ENCODE measurements around the gene KLHL15. TPM values are rescaled to one million over a fixed set of nuclear protein-coding genes. Genes with fewer than 3 reads are reported as not detected.

KLHL15 gene
- total and polyA plus RNA-seq, 3 experiments from 2014 or later: 3.6 to 8.7 (median 8.6) TPM

DNA sequence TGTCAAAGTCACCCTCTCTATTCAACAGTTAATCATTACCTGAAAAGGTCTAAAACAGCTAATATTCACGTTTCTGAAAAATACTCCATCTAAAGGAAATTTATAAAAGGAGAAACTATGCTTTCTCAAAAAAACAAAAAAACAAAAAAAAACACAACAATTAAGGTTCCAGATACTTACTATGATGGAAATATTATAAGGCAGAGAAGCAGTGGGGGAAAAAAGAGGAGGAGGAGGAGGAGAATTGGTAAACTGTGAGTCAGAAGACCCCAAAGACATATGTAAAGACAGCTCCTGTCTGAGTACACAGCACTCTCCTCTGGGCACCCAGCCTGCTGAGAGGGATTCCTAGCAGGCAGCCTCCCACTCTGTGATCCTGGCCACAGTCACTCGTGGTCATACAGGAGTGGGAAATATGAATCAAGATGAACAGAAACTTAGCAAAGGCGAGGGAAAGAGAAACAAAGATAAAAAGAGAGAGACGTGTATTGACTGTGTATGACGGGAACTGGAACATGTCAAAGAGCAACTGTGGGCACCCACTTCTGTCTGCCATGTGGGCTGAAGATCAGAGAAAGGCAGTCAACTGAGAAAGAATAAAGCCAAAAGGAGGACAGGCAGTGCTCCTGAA lies 12.5 kb downstream of the KLHL15 start:
- H3K4me3 ChIP-seq (ENCODE audit: low read length): no peak overlapping the region
- Mint-ChIP-seq H3K4me1 (peaks cover 30 to 48% (median 38%) of the 10 kb centered on the region in 3 donors), H3K27me3 (peaks cover 0 to 18% of the 10 kb centered on the region in 2 donors), H3K4me3 (peak overlapping the region in 5 of 7 donors; percentile 33 to 50 (median 43)), H3K36me3 (peaks cover 1 to 12% (median 5%) of the 10 kb centered on the region in 3 donors), H3K9me3 (peaks cover 0 to 2% (median 0%) of the 10 kb centered on the region in 5 donors), H3K27ac (peak overlapping the region in 7 of 8 donors; percentile 4 to 86 (median 45))
- ChIA-PET CTCF (no interaction called here), POLR2A (no interaction called here)
- peak in 1 of 5 donors; percentile 21 for DNase-seq
- H3K27me3 ChIP-seq (ENCODE audit: insufficient read depth, low read length, poor library complexity, severe bottlenecking): no peaks in the 10 kb centered on the region
- no peaks in the 10 kb centered on the region for H3K36me3 ChIP-seq (ENCODE audit: insufficient read depth, low read length)
- no peak overlapping the region for H3K27ac ChIP-seq (ENCODE audit: low read depth, low read length)
- H3K4me1 ChIP-seq (ENCODE audit: insufficient read depth, low read length): peaks cover 9% of the 10 kb centered on the region
- H3K9me3 ChIP-seq (ENCODE audit: low read length): no peaks in the 10 kb centered on the region

DNA sequence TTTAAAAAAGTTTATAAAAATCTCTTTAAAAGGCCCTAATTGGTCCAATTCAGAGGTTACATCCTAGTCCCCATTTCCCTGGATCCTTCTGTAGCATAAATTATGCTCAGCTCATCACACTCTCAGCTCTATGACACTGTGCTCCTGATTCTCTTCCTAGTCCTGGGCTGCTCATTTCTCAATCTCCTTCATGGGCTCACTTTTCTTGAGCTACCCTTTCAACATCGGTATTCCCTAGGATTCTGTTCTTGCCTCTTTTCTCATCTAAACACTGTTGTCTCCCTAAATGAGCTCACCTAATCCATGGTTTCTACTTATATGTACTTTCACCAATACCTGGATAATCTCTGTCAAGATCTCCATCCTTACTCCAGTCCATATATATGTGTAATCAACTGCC lies 14.7 kb downstream of the KLHL15 start:
- Histone ChIP-seq H3K4me3 (ENCODE audit: low read length) (no peak overlapping the region), H3K36me3 (ENCODE audit: insufficient read depth, low read length) (no peaks in the 10 kb centered on the region), H3K27ac (ENCODE audit: low read depth, low read length) (no peak overlapping the region), H3K27me3 (ENCODE audit: insufficient read depth, low read length, poor library complexity, severe bottlenecking) (no peaks in the 10 kb centered on the region), H3K4me1 (ENCODE audit: insufficient read depth, low read length) (peaks cover 9% of the 10 kb centered on the region), H3K9me3 (ENCODE audit: low read length) (no peaks in the 10 kb centered on the region)
- ChIA-PET CTCF (no interaction called here), POLR2A (interaction anchor here (1.0 kb wide), 1 partner anchor 13 kb away, joined by 4 read pairs; no protein-coding TSS in a partner anchor)
- H3K4me3 Mint-ChIP-seq: peak overlapping the region in 1 of 7 donors; percentile 2
- H3K4me1 Mint-ChIP-seq: peaks cover 33 to 47% (median 41%) of the 10 kb centered on the region in 3 donors
- no peak for DNase-seq
- peaks cover 0 to 2% (median 0%) of the 10 kb centered on the region in 5 donors for H3K9me3 Mint-ChIP-seq
- H3K27ac Mint-ChIP-seq: peak overlapping the region in 1 of 8 donors; percentile 55
- peaks cover 0 to 25% of the 10 kb centered on the region in 2 donors for H3K27me3 Mint-ChIP-seq
- peaks cover 2 to 11% (median 5%) of the 10 kb centered on the region in 3 donors for H3K36me3 Mint-ChIP-seq

DNA sequence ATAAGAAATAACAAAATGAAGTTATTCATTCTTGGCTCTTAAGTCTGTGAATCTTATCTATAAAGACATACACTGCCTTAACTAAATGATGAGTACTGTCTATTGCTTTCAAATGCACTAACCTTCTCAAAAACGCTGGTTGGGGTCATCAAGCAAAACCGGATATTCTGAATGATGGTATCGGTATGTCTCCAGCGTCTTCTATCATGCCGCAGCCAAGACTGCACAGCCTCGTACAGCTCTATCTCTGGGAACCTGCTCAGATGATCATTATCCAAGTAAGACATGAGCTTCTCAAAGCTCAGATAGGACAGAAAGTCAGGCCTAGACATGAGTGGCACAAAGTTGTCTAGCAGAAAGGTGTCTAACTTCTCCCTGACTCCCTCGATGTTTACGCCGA lies 21.1 kb downstream of the KLHL15 start:
- peaks cover 2 to 29% (median 5%) of the 10 kb centered on the region in 3 donors for H3K36me3 Mint-ChIP-seq

DNA sequence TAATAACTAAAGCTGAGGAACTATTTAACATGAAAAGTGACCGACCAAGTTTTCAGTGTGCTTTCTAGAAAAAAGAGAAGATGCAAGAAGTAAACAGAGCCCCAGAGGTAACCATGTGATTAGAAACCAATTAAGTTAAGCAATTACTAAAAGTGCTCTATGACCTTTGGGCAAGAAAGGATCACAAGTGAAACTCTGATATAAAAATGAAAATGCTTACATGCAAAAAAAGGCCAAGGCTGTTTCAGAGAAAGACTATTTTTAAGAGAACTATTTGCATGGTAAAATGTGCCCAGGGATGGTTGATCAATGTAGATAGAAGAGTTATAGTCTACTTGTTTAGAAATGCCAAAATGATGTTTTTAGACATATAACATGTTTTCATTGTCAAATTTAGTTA lies 22.0 kb downstream of the KLHL15 start:
- Histone ChIP-seq H3K27me3 (ENCODE audit: insufficient read depth, low read length, poor library complexity, severe bottlenecking) (no peaks in the 10 kb centered on the region), H3K4me1 (ENCODE audit: insufficient read depth, low read length) (no peaks in the 10 kb centered on the region), H3K9me3 (ENCODE audit: low read length) (no peaks in the 10 kb centered on the region), H3K27ac (ENCODE audit: low read depth, low read length) (no peak overlapping the region), H3K4me3 (ENCODE audit: low read length) (no peak overlapping the region), H3K36me3 (ENCODE audit: insufficient read depth, low read length) (no peaks in the 10 kb centered on the region)
- Mint-ChIP-seq H3K36me3 (peaks cover 1 to 32% (median 2%) of the 10 kb centered on the region in 3 donors), H3K4me1 (peaks cover 11 to 22% (median 20%) of the 10 kb centered on the region in 3 donors), H3K4me3 (no peak overlapping the region), H3K27me3 (peaks cover 0 to 10% of the 10 kb centered on the region in 2 donors), H3K9me3 (peaks cover 0 to 2% (median 0%) of the 10 kb centered on the region in 5 donors), H3K27ac (no peak overlapping the region)
- ChIA-PET POLR2A (no interaction called here), CTCF (no interaction called here)
- DNase-seq: no peak

More for the DNA sequence above, 21.1 kb downstream of the KLHL15 start:
- peaks cover 0 to 15% of the 10 kb centered on the region in 2 donors for H3K27me3 Mint-ChIP-seq
- Histone ChIP-seq H3K27me3 (ENCODE audit: insufficient read depth, low read length, poor library complexity, severe bottlenecking) (no peaks in the 10 kb centered on the region), H3K36me3 (ENCODE audit: insufficient read depth, low read length) (no peaks in the 10 kb centered on the region), H3K4me1 (ENCODE audit: insufficient read depth, low read length) (no peaks in the 10 kb centered on the region), H3K9me3 (ENCODE audit: low read length) (no peaks in the 10 kb centered on the region), H3K4me3 (ENCODE audit: low read length) (no peak overlapping the region), H3K27ac (ENCODE audit: low read depth, low read length) (no peak overlapping the region)
- DNase-seq: no peak
- H3K27ac Mint-ChIP-seq: peak overlapping the region in 1 of 8 donors; percentile 35
- peaks cover 18 to 30% (median 27%) of the 10 kb centered on the region in 3 donors for H3K4me1 Mint-ChIP-seq
- H3K4me3 Mint-ChIP-seq: no peak overlapping the region
- POLR2A ChIA-PET: interaction anchor here (0.5 kb wide), 1 partner anchor 256 kb away, joined by 6 read pairs; no protein-coding TSS in a partner anchor
- CTCF ChIA-PET: no interaction called here
- H3K9me3 Mint-ChIP-seq: peaks cover 0 to 2% (median 0%) of the 10 kb centered on the region in 5 donors

DNA sequence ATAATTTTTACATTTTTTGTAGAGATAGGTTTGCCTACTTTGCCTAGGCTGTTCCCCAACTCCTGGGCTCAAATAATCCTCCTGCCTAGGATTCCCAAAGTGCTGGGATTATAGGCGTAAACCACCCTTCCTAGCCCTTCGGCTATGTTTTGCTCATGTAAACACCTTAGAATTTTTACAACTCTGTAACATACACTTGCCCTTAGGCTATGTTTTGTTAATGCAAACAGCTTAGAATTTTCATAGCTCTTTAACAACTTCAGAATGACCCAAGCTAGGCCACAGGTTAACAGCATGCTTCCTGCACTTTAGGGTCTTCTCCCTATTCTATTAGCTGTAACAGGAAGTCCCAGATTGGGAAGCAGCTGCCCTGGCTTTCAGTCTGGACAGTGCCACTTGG lies 24.2 kb downstream of the KLHL15 start:
- Mint-ChIP-seq H3K4me1 (peaks cover 4 to 16% (median 13%) of the 10 kb centered on the region in 3 donors), H3K4me3 (no peak overlapping the region), H3K27me3 (no peaks in the 10 kb centered on the region), H3K27ac (no peak overlapping the region), H3K36me3 (peaks cover 0 to 36% (median 2%) of the 10 kb centered on the region in 3 donors), H3K9me3 (no peaks in the 10 kb centered on the region)
- POLR2A ChIA-PET: no interaction called here
- no peak for DNase-seq
- CTCF ChIA-PET: interaction anchor here (1.1 kb wide), 1 partner anchor 9 kb away, joined by 4 read pairs; no protein-coding TSS in a partner anchor
- no peak overlapping the region for H3K27ac ChIP-seq (ENCODE audit: low read depth, low read length)
- H3K4me1 ChIP-seq (ENCODE audit: insufficient read depth, low read length): no peaks in the 10 kb centered on the region
- H3K9me3 ChIP-seq (ENCODE audit: low read length): no peaks in the 10 kb centered on the region
- H3K4me3 ChIP-seq (ENCODE audit: low read length): no peak overlapping the region
- H3K27me3 ChIP-seq (ENCODE audit: insufficient read depth, low read length, poor library complexity, severe bottlenecking): no peaks in the 10 kb centered on the region
- no peaks in the 10 kb centered on the region for H3K36me3 ChIP-seq (ENCODE audit: insufficient read depth, low read length)

DNA sequence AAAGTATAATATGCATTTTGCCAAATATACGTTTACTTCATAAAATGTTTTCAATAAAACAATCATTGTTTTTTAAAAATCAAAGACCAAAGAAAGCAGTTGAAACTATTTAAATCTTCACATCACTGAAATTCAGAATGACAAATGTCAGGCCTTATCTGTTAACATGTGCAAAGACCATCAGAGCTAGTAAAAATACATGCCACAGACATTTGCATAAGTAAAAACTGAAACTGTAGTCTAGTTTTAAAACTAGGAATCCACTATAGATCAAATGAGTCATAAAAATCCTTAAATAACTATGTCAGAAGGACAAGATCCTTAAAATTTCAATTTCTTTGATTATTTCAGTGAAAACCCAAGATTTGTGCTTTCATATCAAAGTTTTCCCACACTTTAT lies 24.8 kb downstream of the KLHL15 start:
- Histone ChIP-seq H3K9me3 (ENCODE audit: low read length) (no peaks in the 10 kb centered on the region), H3K4me1 (ENCODE audit: insufficient read depth, low read length) (no peaks in the 10 kb centered on the region), H3K27ac (ENCODE audit: low read depth, low read length) (no peak overlapping the region), H3K36me3 (ENCODE audit: insufficient read depth, low read length) (no peaks in the 10 kb centered on the region), H3K27me3 (ENCODE audit: insufficient read depth, low read length, poor library complexity, severe bottlenecking) (no peaks in the 10 kb centered on the region), H3K4me3 (ENCODE audit: low read length) (no peak overlapping the region)
- Mint-ChIP-seq H3K36me3 (peaks cover 0 to 36% (median 2%) of the 10 kb centered on the region in 3 donors), H3K4me1 (peaks cover 4 to 16% (median 13%) of the 10 kb centered on the region in 3 donors), H3K27ac (no peak overlapping the region), H3K4me3 (no peak overlapping the region), H3K9me3 (no peaks in the 10 kb centered on the region), H3K27me3 (no peaks in the 10 kb centered on the region)
- CTCF ChIA-PET: interaction anchor here (1.0 to 1.1 kb wide), 2 partner anchors 9 to 38 kb away, joined by 3 to 4 read pairs; no protein-coding TSS in a partner anchor
- POLR2A ChIA-PET: no interaction called here
- no peak for DNase-seq

DNA sequence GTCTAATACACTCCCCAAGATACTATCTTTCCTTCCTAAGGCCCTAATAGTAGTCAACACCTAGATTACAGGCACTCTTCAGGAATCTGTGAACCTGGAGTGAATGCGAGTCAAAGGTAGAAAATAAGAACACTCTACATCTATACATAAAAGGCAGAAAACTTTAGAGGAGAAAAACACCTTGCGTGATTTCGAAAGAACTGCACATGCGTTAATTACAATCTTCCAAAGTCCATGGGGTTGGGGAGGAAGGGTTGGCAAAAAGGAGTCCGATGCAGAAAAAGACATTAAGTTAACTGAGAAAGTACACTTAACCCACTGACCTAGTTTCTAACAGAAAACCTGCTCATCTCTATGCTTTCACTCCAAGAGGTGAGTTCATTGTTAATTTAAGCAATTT lies 27.3 kb downstream of the KLHL15 start:
- H3K4me3 Mint-ChIP-seq: no peak overlapping the region
- POLR2A ChIA-PET: no interaction called here
- no peaks in the 10 kb centered on the region for H3K27me3 Mint-ChIP-seq
- DNase-seq: no peak
- Histone ChIP-seq H3K4me1 (ENCODE audit: insufficient read depth, low read length) (no peaks in the 10 kb centered on the region), H3K9me3 (ENCODE audit: low read length) (no peaks in the 10 kb centered on the region), H3K27ac (ENCODE audit: low read depth, low read length) (no peak overlapping the region), H3K27me3 (ENCODE audit: insufficient read depth, low read length, poor library complexity, severe bottlenecking) (no peaks in the 10 kb centered on the region), H3K36me3 (ENCODE audit: insufficient read depth, low read length) (no peaks in the 10 kb centered on the region), H3K4me3 (ENCODE audit: low read length) (no peak overlapping the region)
- peaks cover 0 to 28% (median 5%) of the 10 kb centered on the region in 3 donors for H3K36me3 Mint-ChIP-seq
- H3K27ac Mint-ChIP-seq: no peak overlapping the region
- H3K9me3 Mint-ChIP-seq: no peaks in the 10 kb centered on the region
- CTCF ChIA-PET: no interaction called here
- peaks cover 2 to 10% (median 9%) of the 10 kb centered on the region in 3 donors for H3K4me1 Mint-ChIP-seq

DNA sequence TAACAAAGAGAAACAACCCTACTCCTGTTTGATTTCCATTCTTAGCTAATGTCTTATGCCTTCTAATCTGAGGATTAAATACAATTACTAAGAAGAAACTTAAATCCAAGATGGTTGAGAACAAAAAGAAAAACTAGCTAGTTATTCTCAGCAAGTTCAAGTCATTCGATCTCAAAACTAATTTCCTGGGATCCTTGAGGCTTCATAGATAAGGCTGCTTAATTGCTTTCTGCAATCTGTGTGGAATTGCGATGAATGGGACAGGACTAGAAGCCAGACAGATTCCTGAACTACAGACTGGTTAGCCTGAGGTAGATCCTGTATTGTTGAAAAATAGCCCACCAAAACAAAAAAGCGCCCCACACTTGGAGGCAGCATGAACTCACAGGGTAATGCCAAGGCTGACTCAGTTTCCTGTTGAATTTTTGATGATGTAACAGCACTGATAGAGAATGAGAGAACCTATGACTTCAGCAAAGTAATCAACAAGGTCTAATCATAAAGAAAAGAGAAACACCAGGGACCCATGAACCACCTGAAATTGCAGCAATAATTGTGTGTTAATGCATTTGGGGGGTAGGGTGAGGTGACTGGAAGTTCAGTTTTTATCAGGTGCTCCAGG lies 33.9 kb downstream of the KLHL15 start:
- H3K27ac Mint-ChIP-seq: peak overlapping the region in 1 of 8 donors; percentile 23
- POLR2A ChIA-PET: no interaction called here

More for the DNA sequence above, 33.9 kb downstream of the KLHL15 start:
- Mint-ChIP-seq H3K36me3 (peaks cover 3 to 42% (median 7%) of the 10 kb centered on the region in 3 donors), H3K9me3 (no peaks in the 10 kb centered on the region), H3K4me1 (peaks cover 0 to 23% (median 3%) of the 10 kb centered on the region in 3 donors), H3K27me3 (peaks cover 0 to 5% of the 10 kb centered on the region in 2 donors), H3K4me3 (no peak overlapping the region)
- Histone ChIP-seq H3K27ac (ENCODE audit: low read depth, low read length) (no peak overlapping the region), H3K9me3 (ENCODE audit: low read length) (no peaks in the 10 kb centered on the region), H3K4me1 (ENCODE audit: insufficient read depth, low read length) (no peaks in the 10 kb centered on the region), H3K36me3 (ENCODE audit: insufficient read depth, low read length) (no peaks in the 10 kb centered on the region), H3K4me3 (ENCODE audit: low read length) (no peak overlapping the region), H3K27me3 (ENCODE audit: insufficient read depth, low read length, poor library complexity, severe bottlenecking) (no peaks in the 10 kb centered on the region)
- no peak for DNase-seq
- CTCF ChIA-PET: interaction anchor here (0.9 to 1.1 kb wide), 3 partner anchors 9 to 72 kb away, joined by 3 to 4 read pairs (median 3); no protein-coding TSS in a partner anchor
